HG02852 (cell line): Measurements from ENCODE around the gene VRK2.

Experiments
- ATAC-seq: cut with Tn5 transposase; IDR thresholded peaks from one replicate; pipeline ENCODE4 v1.9.1; 2021; ENCODE audit warnings: mild to moderate bottlenecking, moderate library complexity; ENCODE audit not compliant: unreplicated experiment

The VRK2 gene

GRCh38 chr2:58046585-58047372, at the start of gene VRK2:
TSS of gene VRK2 (plus strand) at chr2:58046806. CDS start at chr2:58048832, 2,026 bp downstream.
- peak; percentile 86 for ATAC-seq

- peak; percentile 74 for ATAC-seq
Observed at GRCh38 chr2:58006256-58006951, 40.2 kb upstream of the VRK2 start.

DNA sequence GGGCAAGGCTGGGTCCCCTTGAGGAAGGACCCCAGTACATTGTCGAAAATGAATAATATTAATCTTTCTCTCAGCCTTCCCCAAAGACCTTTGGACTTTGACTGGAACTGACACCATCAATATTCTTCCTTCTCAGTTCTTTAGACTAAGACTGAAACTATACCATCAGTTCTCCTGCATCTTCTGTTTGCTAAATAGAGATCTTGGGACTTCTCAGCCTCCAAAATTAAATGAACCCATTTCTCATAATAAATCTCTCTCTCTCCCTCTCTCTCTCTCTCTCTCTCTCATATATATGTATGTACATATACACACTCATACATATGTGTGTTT, 39.7 kb upstream of the VRK2 start:
- peak; percentile 46 for ATAC-seq

DNA sequence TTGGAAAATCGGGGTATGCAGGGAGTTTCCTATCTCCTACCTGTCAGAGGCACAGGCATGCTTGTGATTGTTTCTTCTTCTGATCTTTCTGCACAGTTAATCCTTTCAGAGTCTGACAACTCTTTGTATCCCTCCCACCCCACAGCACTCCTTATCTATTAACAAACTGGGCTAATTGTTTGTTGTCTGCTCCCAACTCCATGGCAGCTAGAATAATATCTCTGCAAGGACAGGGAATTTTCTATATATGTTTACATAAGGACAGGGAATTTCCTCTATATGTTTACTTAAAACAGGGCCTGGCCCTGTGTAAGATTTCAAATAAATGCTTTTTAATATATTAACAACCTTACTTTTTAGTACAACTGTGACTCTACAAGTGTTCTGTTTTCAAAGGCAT, 36.0 kb upstream of the VRK2 start:
- no peak for ATAC-seq

DNA sequence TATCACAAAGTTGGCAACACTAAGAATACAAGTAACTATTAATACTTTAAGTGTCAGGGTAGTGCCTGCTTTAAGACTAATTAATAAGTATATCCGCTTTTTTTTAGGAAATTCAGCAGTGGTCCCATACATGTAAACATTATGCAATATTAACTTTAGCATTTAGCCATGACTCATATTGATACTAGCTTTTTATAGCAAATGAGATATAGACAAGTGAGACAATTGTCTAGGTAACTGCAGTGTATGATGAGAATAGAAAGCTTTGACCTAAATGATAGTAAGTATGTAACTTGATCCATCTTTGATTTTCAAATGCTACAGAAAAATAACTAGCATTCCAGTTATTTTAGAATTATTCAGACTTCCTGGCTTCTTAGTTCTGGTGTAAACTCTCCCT, 27.4 kb upstream of the VRK2 start:
- peak; percentile 43 for ATAC-seq

DNA sequence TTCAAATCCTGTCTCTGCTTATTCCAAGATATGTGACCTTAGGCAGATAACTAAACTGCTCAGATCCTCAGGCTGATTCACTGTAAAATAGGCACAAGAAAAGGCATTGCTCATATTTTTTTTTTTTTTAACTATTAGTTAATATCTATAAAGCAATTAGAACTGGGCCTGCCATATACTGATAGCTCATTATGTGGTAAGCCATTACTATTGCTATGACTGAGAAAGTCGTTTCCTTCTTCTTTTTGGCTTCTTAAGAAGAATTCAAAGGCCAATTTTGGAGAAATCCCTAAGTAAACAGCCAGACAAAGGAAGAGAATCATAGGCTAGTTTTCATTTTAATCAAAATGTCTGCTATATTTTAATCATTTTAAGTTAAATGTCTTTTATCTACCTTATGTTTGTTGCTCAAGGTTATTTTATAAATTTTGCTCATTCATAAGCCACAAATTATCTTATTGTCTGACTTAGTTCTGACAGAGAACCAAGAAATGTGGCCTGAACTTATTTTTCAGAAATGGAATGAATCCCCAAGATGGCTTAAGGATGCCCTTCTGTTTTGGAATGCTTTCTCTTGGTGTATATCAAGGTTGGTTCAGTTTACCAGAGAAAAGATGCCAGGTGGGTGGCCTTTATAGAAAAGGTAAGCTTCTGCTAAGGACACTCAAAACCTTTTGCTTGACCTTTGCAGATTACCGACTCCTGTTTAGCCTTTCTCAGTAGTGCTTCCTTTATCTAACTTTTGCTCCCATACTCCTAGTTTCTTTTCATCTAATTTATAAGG, 21.3 kb upstream of the VRK2 start:
- no peak for ATAC-seq

- ATAC-seq = no peak
Observed at GRCh38 chr2:58027029-58027428, 19.6 kb upstream of the VRK2 start.

- ATAC-seq = no peak
Observed at GRCh38 chr2:58030771-58031170, 15.8 kb upstream of the VRK2 start.

- ATAC-seq = peak; percentile 71
Observed at GRCh38 chr2:58032016-58032763, 14.4 kb upstream of the VRK2 start.

DNA sequence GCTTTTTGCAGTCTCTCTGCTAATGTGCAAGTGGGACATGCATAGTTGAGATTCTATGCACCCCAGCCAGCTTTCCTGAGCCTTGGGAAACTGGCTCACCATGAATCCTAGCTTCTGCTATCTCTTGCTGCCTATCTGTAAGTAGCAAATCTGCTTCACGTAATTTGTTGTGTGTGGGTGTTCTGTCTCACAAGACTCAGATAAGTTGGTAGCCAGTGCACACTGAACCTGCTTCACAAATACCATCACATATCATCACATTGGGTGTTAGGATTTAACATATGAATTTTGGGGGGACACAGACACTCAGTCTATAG, 13.9 kb upstream of the VRK2 start:
- peak; percentile 16 for ATAC-seq

GRCh38 chr2:58033530-58033929, 13.1 kb upstream of the VRK2 start:
- ATAC-seq = no peak

DNA sequence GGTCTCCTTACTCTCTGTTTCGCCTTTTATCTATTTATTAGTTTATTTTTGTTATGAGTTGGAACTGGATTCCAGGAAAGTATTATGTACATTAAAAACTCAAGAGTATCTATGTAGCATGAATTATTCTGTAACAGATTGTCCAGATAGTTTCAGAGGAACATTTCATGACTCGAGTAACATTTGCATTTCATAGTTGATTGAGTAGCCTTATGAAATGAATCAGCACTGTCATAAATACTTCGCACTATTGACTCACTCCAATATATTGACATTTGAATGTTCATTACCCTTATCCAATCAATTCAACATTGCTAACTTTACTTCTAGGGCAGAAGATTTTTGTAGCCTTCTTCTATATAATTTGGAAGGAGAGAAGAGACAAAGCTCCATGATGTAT, 11.3 kb upstream of the VRK2 start:
- ATAC-seq = peak; percentile 69

- ATAC-seq = peak; percentile 71
Observed at GRCh38 chr2:58039170-58039611, 7.4 kb upstream of the VRK2 start.

DNA sequence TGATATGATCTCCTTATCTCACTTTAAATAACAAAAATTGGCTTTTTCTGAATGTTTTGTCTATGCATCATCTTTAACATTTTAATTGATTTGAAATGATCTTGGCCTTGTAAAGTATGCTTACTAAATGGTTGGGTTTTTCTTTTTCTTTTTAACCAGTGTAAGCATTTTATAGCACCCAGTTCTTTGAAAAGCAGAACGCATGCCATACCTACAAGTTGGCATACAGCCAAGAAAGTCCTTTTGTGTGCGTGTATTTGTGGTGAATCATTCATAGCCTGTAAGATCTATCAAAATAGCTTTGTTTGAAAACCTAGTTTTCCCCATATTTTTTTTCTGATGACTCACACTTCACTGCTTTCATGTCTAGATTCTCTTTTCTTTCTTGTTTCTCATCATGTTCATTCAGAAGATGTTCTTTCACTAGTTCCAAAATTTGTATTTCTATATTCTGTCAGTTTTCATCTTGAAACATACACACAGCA, 4.1 kb upstream of the VRK2 start:
- no peak for ATAC-seq

GRCh38 chr2:58044145-58044544, 2.5 kb upstream of the VRK2 start:
- ATAC-seq = no peak

- no peak for ATAC-seq
Observed at GRCh38 chr2:58045580-58046334, 849 bp upstream of the VRK2 start.

DNA sequence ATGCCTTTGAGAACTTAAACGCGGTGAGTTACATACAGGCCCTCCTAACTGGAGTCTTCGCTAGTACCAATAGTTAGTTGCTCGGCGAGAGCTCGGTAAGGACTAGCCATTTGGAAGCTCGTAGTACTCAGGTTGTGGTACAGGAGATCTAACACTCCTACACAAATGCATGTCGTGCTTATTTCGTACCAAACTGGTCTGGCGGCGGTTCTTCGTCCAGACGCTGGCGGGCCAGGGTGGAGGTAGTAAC, 346 bp upstream of the VRK2 start:
- ATAC-seq = no peak

DNA sequence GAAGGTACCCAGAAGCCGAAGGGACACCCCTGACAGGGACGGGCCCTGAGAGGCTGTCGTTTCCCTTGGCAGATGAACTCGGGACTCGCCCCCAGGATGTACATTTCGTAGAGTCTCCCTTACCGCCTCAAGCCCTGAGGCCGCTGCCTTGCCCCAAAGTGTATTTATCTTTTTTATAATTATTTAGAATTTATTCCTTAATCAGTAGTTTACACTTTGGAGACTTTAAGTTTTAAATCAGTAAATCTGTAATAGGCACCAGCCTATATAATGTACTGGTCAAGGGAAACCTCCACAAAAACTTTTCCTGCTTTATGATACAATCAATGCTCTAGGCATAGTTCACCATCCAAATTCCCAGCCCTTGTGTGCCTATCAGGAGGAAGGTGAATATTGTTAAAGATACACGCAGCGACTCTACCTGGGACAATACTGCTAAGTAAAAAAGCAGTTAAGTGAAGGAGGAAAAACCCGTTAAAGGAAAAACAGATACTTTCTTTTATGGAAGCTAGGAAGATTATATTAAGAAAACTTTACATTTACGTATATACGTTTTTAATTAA, 848 bp downstream of the VRK2 start:
- ATAC-seq = peak; percentile 33

DNA sequence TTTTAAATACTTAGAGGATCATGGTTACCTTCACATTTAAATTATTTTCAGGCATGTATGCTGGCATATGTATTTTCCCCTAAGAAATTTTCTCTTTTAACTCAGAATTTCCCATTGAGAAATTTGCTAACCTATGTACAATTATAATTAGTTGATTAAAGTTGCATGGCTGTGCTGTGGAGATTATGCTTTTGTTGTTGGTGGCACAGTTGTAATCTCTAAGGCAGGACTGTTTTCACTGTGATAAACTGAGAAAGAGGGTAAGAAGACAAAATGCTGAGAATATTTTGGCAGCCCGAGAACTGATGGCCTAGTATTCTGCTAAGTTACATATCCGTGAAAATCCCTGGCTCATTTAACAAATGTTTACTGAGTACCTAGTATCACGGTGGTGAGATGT, 1.4 kb downstream of the VRK2 start:
- no peak for ATAC-seq

- ATAC-seq = no peak
Observed at GRCh38 chr2:58051445-58051844, 4.8 kb downstream of the VRK2 start.
